GM13976 (cell line): ENCODE results near the gene PARG.
"Not testable (repeated sequence)": the region's sequence is repeated elsewhere in the genome, so short reads cannot be mapped to it uniquely, and the experiment has no call there.

Experiments
- DNase-seq: peaks from one replicate; pipeline ENCODE4 v3.0.0; 2012; ENCODE audit warnings: low spot score
- in situ Hi-C: fragments of 300-500 bp; cut with MboI; formaldehyde crosslinking; loops from one replicate; pipeline ENCODE4 v1.12.0; 2022; ENCODE audit warnings: low sequenced_read_pairs, mixed read lengths, inconsistent platforms; ENCODE audit not compliant: unreplicated experiment

The PARG gene

GRCh38 chr10:49941447-49942338, at the start of gene PARG, which contains the start of gene TIMM23B:
TSS of gene PARG (minus strand) at chr10:49942027. CDS start at chr10:49941725, 302 bp downstream.
TSS of gene TIMM23B (plus strand) at chr10:49942053. CDS start at chr10:49942195, 142 bp downstream.
- DNase-seq = peak; percentile 69
- in situ Hi-C loops = not testable (repeated sequence)

- DNase-seq, in situ Hi-C loops: not testable (repeated sequence)
These were observed 46.5 kb upstream of the PARG start, which contains the start of gene AGAP6 for GRCh38 chr10:49988376-49988775. TSS of gene AGAP6 (plus strand) at chr10:49988406. CDS start at chr10:49988716, 310 bp downstream.

GRCh38 chr10:49987207-49987606, 45.4 kb upstream of the PARG start:
- in situ Hi-C loops = not testable (repeated sequence)

GRCh38 chr10:49977756-49978155, 35.9 kb upstream of the PARG start:
- DNase-seq, in situ Hi-C loops: not testable (repeated sequence)

More at GRCh38 chr10:49987207-49987606, 45.4 kb upstream of the PARG start:
- DNase-seq = not testable (repeated sequence)

GRCh38 chr10:49972094-49972493, 30.3 kb upstream of the PARG start:
- DNase-seq, in situ Hi-C loops: not testable (repeated sequence)

- in situ Hi-C loops, DNase-seq: not testable (repeated sequence)
These were observed 29.6 kb upstream of the PARG start for GRCh38 chr10:49971466-49971865.

GRCh38 chr10:49970331-49970857, 28.6 kb upstream of the PARG start:
- in situ Hi-C loops, DNase-seq: not testable (repeated sequence)

GRCh38 chr10:49953122-49953521, 11.3 kb upstream of the PARG start:
- not testable (repeated sequence) for DNase-seq

GRCh38 chr10:49952006-49952405, 10.2 kb upstream of the PARG start:
- in situ Hi-C loops, DNase-seq: not testable (repeated sequence)

More at GRCh38 chr10:49953122-49953521, 11.3 kb upstream of the PARG start:
- in situ Hi-C loops = not testable (repeated sequence)

GRCh38 chr10:49948737-49949136, 6.9 kb upstream of the PARG start:
- in situ Hi-C loops = not testable (repeated sequence)

GRCh38 chr10:49948142-49948541, 6.3 kb upstream of the PARG start:
- in situ Hi-C loops, DNase-seq: not testable (repeated sequence)

More at GRCh38 chr10:49948737-49949136, 6.9 kb upstream of the PARG start:
- DNase-seq = not testable (repeated sequence)

GRCh38 chr10:49943607-49944006, 1.8 kb upstream of the PARG start:
- not testable (repeated sequence) for DNase-seq

GRCh38 chr10:49942339-49942705, 495 bp upstream of the PARG start:
- in situ Hi-C loops, DNase-seq: not testable (repeated sequence)

More at GRCh38 chr10:49943607-49944006, 1.8 kb upstream of the PARG start:
- in situ Hi-C loops = not testable (repeated sequence)

- DNase-seq, in situ Hi-C loops: not testable (repeated sequence)
These were observed 9.7 kb downstream of the PARG start for GRCh38 chr10:49931959-49932728.

GRCh38 chr10:49931276-49931675, 10.6 kb downstream of the PARG start:
- in situ Hi-C loops, DNase-seq: not testable (repeated sequence)

- not testable (repeated sequence) for DNase-seq
These were observed 18.3 kb downstream of the PARG start for GRCh38 chr10:49923572-49923971.

GRCh38 chr10:49922041-49922440, 19.8 kb downstream of the PARG start:
- in situ Hi-C loops, DNase-seq: not testable (repeated sequence)

More at GRCh38 chr10:49923572-49923971, 18.3 kb downstream of the PARG start:
- in situ Hi-C loops = not testable (repeated sequence)

GRCh38 chr10:49917927-49918326, 23.9 kb downstream of the PARG start:
- DNase-seq, in situ Hi-C loops: not testable (repeated sequence)
